Type B pancreatic cell (in vitro differentiated cells): ENCODE results near the gene OR13J1. TPM values are rescaled to one million over a fixed set of nuclear protein-coding genes. Genes with fewer than 3 reads are reported as not detected.

Source experiments
- DNase-seq: peaks from one replicate; pipeline ENCODE4 v3.0.0; 2021; ENCODE audit warnings: mixed read lengths; ENCODE audit not compliant: unreplicated experiment; ENCODE audit errors: extremely low spot score
- H3K27ac Mint-ChIP-seq: 2 replicates; pipeline ENCODE4 v1.8.0; 2021; ENCODE audit warnings: mild to moderate bottlenecking, mixed read lengths
- H3K27me3 Mint-ChIP-seq: 2 replicates; pipeline ENCODE4 v1.8.0; 2021; ENCODE audit warnings: mixed read lengths
- H3K36me3 Mint-ChIP-seq: 2 replicates; pipeline ENCODE4 v1.8.0; 2021; ENCODE audit warnings: mixed read lengths
- H3K4me1 Mint-ChIP-seq: one replicate; pipeline ENCODE4 v1.8.0; 2021; ENCODE audit warnings: mixed read lengths; ENCODE audit not compliant: unreplicated experiment
- H3K4me3 Mint-ChIP-seq: 2 replicates; pipeline ENCODE4 v1.8.0; 2021; ENCODE audit warnings: mild to moderate bottlenecking, mixed read lengths
- H3K9me3 Mint-ChIP-seq: 2 replicates; pipeline ENCODE4 v1.8.0; 2021; ENCODE audit warnings: mixed read lengths
- total RNA-seq: library from RNA; stranded (reverse); gene quantifications from 2 replicates; pipeline ENCODE4 v1.2.1, GENCODE V29; 2021; ENCODE audit warnings: low replicate concordance
- TF ChIP-seq, protein P1 (sequence below): fragments of 200-600 bp; sonication (generic); conservative IDR thresholded peaks from 2 replicates; pipeline ENCODE4 v1.5.0; 2021; ENCODE audit warnings: antibody characterized with exemption, mild to moderate bottlenecking

OR13J1 gene
- total RNA-seq, 1 donor from 2014 or later, result not detected

DNA sequence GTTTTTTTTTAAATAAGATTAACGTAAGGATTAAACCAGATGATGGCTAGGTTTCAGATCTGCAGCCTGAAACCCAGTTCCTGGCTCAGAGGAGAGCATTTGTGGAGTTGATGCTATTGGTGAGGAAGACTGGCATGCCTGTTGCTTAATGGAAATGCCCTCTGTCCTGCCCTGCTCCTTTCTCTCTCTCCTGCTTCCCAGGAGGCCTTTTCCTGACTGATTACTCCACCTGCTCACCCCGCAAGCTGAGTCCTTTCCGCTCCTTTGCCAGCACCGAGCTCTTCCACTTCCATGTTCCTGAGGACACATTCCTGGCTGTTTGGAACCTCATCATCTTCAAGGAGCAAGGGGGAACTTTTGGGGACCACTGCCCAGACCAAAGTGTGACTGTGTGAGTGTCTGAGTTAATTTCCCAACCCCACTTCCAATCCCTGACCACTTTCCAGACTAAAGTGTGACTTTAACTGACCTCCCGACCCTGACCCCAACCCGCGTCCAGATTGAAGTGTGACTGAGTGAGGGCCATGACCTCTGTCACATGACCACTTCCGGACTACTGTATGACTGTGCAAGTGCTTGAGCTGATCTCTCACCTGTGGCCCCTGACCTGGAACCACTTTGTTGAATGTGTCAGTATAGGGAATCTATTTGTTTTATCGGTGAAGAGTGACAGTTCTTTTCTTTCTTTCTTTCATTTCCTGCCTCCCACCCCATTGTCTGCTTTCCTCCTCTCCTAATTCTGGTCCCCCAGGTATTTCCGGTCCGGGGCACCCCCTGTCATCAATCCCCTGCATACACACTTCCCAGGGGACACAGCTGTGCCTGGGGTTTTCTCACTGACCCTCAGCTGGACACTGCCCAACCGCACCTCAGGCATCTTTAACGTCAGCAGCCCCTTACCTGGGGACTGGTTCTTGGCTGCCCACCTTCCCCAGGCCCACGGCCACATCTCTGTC, 35.7 kb downstream of the OR13J1 start:
- TF ChIP-seq, protein P1, sequence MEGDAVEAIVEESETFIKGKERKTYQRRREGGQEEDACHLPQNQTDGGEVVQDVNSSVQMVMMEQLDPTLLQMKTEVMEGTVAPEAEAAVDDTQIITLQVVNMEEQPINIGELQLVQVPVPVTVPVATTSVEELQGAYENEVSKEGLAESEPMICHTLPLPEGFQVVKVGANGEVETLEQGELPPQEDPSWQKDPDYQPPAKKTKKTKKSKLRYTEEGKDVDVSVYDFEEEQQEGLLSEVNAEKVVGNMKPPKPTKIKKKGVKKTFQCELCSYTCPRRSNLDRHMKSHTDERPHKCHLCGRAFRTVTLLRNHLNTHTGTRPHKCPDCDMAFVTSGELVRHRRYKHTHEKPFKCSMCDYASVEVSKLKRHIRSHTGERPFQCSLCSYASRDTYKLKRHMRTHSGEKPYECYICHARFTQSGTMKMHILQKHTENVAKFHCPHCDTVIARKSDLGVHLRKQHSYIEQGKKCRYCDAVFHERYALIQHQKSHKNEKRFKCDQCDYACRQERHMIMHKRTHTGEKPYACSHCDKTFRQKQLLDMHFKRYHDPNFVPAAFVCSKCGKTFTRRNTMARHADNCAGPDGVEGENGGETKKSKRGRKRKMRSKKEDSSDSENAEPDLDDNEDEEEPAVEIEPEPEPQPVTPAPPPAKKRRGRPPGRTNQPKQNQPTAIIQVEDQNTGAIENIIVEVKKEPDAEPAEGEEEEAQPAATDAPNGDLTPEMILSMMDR, result no peak
- Mint-ChIP-seq H3K9me3 (no peaks in the 10 kb centered on the region), H3K27ac (peak overlapping the region; percentile 82), H3K4me3 (peak overlapping the region; percentile 62), H3K4me1 (peaks cover 46% of the 10 kb centered on the region), H3K36me3 (peaks cover 4% of the 10 kb centered on the region), H3K27me3 (no peaks in the 10 kb centered on the region)
- no peak for DNase-seq

DNA sequence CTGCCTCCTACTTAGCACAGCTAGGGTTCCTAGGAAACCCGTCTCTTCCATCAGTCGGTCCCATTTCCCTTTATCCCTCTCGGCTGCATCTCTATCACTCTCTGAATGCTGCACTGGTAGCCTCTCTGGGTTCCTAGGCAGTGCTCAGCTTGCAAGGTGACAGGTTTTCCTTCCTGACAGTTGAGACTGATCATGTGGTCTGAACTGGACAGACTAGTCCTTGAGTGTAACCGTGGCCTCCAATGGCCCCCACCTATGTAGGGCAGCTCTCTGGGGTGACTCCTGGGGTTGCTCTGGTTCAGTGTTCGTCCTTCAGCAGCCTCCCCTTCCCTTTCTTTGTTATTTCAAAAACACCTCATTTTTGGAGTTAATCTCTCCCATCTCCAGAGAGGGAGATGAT, 37.4 kb downstream of the OR13J1 start:
- H3K9me3 Mint-ChIP-seq, result no peaks in the 10 kb centered on the region
- DNase-seq, result no peak
- H3K4me1 Mint-ChIP-seq, result peaks cover 56% of the 10 kb centered on the region
- TF ChIP-seq, protein P1, result no peak
- H3K4me3 Mint-ChIP-seq, result peak overlapping the region; percentile 70
- H3K36me3 Mint-ChIP-seq, result peaks cover 4% of the 10 kb centered on the region
- no peaks in the 10 kb centered on the region for H3K27me3 Mint-ChIP-seq
- peak overlapping the region; percentile 71 for H3K27ac Mint-ChIP-seq

DNA sequence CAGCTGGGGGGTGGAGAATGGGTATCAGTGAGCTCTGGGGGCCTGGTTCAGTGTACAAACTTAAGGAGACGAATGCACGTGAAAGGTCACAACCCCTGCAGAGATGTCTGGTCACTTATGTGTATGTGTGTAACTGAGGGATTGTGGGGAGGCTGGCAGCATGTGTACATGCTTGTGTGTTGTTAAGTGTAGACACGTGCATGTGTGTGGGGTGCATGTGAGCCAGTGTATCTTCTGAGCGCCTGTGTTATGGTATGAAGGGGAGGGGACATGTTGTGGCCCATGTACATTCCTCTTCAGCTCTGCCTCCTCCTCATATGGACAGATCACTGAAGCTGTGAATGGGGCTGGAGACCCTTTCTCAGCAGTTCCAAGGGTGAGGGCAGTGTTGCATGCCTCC, 39.2 kb downstream of the OR13J1 start:
- H3K4me3 Mint-ChIP-seq, result peak overlapping the region; percentile 46
- peaks cover 59% of the 10 kb centered on the region for H3K4me1 Mint-ChIP-seq
- H3K27ac Mint-ChIP-seq, result no peak overlapping the region

DNA sequence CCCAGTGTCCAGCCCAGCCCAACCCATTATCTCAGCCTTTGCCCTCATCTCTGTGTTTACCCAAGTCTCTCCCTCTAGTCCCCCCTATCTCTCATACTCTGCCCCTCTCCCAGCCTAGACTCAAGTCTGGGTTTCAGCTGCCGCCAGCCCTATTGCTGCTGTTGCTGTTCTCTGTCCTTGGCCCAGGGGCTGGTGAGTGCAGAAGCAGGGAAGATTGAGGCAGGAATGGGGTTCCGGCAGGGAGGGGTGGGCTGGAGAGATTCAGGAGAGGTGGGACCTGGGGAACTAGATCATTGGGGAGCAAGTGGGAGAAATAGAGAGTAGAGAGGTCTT, 40.5 kb downstream of the OR13J1 start:
- Mint-ChIP-seq H3K27ac (peak overlapping the region; percentile 55), H3K4me1 (peaks cover 59% of the 10 kb centered on the region), H3K4me3 (peak overlapping the region; percentile 92), H3K36me3 (no peaks in the 10 kb centered on the region), H3K9me3 (no peaks in the 10 kb centered on the region), H3K27me3 (no peaks in the 10 kb centered on the region)
- no peak for DNase-seq
- TF ChIP-seq, protein P1, result no peak

More for the DNA sequence above, 39.2 kb downstream of the OR13J1 start:
- Mint-ChIP-seq H3K9me3 (no peaks in the 10 kb centered on the region), H3K36me3 (no peaks in the 10 kb centered on the region), H3K27me3 (no peaks in the 10 kb centered on the region)
- DNase-seq, result no peak
- TF ChIP-seq, protein P1, result no peak

DNA sequence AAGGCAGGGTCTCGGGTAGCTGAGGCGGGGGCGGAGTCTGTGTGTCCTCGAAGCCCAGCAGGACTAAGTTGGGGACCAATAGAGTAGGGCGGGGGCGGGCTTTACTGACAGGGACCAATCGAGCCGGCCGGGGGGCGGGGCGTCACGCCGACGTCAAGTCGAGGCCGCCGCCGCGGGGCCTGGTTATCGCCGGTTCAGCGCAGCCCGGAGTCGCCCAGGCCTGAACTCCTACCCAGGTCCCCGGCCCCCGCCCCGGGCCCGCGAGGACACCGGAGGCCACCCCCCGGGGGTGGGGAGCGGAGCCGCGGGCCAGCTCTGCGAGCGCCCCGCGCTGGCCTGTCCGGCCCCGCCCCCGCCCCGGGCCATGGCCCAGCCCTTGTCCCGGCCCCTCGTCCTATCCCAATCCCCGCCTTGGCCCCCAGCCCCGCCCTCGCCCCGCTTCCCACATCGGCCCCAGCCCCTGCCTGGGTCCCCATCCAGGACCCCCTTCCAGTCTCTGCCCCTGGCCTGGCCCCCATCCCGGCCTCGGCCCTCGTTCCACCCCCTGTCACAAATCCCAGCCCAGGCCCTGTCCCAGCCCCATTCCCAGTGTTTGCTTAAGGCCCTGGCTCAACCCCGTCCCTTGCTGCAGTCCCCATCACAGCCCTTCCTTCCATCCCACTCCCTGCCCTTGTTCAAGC, 41.0 kb downstream of the OR13J1 start, which contains the start of gene TMEM8B:
TSS of gene TMEM8B (plus strand) at position 145 of the 680 bp plus-strand sequence. CDS start at position 365, 220 bp downstream.
- Mint-ChIP-seq H3K36me3 (no peaks in the 10 kb centered on the region), H3K9me3 (no peaks in the 10 kb centered on the region), H3K4me3 (peak within 1 kb of the TSS; percentile 97), H3K27ac (peak within 1 kb of the TSS; percentile 96), H3K27me3 (no peaks in the 10 kb centered on the region), H3K4me1 (peaks cover 54% of the 10 kb centered on the region)
- DNase-seq, result peak; percentile 92
- TF ChIP-seq, protein P1, result no peak
